ENCODE data around the gene GCAT.

GCAT gene

DNA sequence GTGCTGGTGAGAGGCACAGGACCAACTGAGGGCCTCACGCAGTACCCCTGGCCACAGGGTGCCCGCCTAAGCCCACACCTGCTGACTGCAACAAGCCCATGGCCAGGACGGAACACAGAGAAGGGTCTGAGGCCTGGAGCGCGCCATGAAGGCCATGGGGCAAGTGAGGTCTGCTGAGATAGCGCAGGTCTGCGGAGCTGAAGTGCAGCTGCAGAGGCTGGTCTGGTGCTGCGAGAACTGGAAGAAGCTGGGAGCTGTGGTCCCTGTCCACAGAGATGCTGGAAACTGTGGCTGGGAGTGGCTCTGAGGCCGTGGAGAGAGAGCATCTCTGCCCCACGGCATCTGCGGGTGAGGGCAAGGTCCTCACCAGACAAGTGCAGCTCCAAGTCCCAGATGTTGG, 23.7 kb downstream of the GCAT start:
- in situ Hi-C loops (cut with MboI; ENCODE audit: low sequenced_read_pairs): no loop called here

DNA sequence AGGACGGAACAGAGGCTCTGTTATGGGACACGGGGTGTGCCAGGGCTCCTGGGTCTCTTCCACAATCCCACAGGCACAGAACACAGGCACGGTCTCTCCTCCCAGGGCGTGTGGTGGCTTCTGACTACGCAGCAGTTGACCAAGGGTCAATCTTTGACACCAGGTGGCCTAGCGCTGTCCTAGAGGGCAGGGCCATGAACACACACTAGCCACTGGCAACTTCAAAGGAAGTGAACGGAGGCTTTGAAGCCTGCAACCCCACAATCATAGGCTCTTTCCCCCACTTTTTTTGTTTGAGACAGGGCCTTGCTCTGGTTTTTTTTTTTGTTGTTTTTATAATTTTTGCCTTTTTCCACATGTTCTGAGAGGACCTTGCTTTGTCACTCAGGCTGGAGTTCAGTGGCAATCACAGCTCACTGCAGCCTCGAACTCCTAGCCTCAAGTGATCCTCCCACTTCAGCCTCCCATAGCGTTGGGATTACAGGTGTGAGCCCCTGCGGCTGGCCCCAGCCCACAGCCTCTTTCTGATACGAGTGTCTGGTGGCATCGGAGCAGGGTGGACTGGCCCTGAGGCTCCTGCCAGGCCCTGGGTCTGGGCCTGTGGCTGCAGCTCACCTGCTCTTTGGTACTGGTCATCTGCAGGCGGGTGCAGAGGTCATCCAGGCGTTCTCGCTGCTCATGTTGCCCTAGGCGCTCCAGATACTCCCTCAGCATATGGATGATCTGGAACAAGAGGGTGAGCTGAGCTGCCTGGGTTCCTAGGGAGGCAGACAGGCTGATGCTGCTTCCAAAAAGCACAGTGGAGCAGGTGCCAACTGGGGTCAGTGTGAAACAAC, 24.5 kb downstream of the GCAT start:
- in situ Hi-C loops (cut with MboI; ENCODE audit: low sequenced_read_pairs): no loop called here

DNA sequence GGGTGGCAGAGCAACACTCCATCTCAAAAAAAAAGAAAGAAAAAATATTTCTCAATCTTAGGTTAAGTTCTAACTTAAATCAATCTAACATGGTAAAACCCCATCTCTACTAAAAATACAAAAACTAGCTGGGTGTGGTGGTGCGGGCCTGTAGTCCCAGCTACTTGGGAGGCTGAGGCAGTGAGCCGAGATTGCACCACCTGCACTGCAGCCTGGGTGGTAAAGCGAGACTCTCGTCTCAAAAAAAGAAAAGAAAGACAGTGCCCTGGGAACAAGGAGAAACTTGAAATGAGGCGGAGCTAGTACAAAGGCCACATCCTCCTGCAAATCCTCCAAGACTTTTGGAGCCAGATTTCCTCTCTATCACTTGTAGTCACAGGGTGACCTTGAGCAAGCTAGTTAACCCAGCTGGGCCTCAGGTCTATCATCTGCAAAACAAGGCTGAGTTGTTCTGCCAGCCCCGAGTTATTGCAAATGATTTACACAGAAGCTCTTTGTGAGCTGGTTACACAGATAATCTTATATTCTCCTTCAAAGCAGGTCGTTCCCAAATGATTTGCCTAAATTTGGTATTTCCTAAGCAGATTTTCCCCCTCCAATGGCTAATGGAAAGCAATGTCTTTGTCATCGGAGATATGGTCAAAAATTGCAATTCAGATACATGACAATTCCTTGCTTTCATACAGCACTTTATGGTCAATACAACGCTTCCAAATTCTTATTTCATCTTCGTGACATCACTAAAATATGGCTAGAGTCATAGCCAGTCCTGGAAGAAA, 34.5 kb downstream of the GCAT start:
- in situ Hi-C loops (cut with MboI; ENCODE audit: low sequenced_read_pairs): no loop called here

DNA sequence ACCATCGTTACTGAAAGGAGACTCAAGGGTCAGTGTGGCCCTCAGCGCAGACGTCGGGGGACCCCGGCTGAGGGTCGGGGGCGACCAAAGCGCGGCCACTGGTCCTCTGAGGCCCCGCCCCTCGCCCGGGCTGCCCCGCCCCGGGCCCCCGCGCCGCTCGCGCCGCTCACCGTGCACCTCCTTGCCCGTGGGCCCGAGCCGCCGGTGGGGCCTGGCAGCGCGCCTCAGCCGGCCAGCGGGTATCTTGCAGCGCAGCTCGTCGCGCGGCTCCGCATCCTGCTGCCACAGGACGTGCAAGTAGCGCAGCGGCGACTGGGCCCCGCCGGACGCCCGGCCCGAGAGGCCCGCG, 36.0 kb downstream of the GCAT start:
- in situ Hi-C loops (cut with MboI; ENCODE audit: low sequenced_read_pairs): no loop called here

DNA sequence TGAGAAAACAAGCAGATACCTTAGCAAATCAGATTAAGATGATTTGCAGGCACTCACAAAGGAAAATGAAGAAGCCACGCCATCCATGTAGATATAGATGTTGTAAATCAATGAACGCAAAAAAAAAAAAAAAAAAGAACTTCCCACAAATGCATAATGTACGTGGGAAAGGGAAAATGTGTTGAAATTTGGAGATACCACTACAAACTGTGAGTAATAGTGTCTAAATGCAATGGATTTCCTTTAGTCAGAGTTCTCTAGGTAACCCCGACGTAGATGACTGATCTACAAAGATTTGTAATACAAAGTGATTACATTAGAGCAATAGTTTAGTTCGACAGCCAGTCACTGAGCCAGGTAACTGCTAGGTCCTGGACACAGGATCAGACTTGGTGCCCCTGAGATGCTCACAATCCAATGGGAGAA, 37.2 kb downstream of the GCAT start:
- in situ Hi-C loops (cut with MboI; ENCODE audit: low sequenced_read_pairs): no loop called here

DNA sequence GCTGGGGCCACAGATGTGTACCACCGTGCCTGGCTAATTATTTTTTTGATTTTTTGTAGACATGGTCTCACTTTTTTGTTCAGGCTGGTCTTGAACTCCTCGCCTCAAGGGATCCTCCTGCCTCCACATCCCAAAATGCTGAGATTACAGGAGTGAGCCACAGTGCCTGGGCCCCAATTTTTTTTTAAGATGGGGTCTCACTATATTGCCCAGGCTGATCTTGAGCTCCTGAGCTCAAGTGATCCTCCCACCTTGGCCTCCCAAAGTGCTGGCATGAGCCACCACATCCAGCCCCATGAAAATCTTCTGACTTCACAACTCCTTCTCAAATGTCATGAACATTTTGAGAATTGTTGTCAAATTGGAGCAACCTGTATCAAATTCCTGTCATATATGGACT, 38.7 kb downstream of the GCAT start:
- in situ Hi-C loops (cut with MboI; ENCODE audit: low sequenced_read_pairs): no loop called here

DNA sequence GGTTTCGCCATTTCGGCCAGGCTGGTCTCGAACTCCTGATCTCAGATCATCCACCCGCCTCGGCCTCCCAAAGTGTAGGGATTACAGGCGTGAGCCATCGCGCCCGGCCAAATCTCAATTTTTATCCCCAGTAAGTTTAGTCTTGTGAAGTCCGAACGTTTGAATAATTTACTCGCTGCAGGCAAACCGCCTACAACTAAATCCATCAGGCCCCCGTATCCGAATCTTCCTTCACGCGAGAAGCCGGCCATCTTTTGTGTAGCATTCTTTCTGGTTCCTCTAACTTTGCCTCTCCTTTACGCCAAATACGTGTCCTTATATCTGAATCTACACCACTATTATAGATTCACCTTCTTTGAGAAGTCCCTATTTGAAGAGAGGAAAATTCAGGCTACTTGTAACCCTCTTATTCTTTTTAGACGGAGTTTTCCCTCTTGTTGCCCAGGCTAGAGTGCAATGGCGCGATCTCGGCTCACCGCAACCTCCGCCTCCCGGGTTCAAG, 40.9 kb downstream of the GCAT start:
- in situ Hi-C loops (cut with MboI; ENCODE audit: low sequenced_read_pairs): no loop called here

DNA sequence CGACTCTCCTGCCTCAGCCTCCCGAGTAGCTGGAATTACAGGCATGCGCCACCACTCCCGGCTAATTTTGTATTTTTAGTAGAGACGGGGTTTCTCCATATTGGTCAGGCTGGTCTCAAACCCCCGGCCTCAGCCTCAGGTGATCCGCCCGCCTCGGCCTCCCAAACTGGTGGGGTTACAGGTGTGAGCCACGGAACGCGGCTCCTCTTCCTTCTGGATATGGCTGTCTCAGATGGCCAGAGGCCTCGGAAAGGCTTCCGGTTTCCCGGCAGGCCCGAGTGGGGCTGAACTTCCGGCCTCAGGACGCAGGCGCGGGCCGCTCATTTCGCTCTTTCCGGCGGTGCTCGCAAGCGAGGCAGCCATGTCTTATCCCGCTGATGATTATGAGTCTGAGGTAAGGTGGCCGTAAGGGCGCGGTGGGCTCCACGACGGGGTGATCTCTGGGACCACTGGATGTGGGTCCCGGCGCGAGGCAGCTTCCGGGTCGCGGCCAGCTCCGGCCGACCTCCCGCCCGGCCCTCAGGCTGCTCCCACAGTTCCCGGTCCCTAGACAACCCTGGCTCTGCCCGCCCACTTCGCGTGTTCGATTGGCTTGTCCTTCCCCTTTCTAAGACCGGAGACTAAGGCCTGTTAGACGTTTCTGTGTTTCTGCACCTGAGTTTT, 41.5 kb downstream of the GCAT start, which contains the start of gene EIF3L:
TSS of gene EIF3L (plus strand) at position 331 of the 663 bp plus-strand sequence. CDS start at position 362, 31 bp downstream.
- in situ Hi-C loops (cut with MboI; ENCODE audit: low sequenced_read_pairs): no loop called here

DNA sequence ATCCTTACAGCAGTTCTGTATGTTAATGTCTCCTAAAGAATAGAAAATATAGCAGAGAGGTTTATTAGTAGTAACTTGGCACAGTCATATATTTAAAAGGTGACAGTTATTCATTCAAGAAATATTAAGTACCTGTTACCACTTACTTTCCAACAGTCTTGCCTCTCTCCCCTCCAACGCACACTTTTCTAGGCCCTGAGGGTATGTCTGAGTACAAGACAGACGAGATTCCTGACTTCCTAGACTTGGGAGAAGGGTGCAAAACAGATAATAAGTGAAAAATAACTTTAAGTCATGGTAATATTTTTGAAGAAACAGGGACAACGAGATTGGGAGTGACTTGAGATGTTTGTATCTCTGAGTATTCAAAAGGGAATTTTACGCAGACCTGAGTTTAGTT, 43.1 kb downstream of the GCAT start:
- in situ Hi-C loops (cut with MboI; ENCODE audit: low sequenced_read_pairs): no loop called here

DNA sequence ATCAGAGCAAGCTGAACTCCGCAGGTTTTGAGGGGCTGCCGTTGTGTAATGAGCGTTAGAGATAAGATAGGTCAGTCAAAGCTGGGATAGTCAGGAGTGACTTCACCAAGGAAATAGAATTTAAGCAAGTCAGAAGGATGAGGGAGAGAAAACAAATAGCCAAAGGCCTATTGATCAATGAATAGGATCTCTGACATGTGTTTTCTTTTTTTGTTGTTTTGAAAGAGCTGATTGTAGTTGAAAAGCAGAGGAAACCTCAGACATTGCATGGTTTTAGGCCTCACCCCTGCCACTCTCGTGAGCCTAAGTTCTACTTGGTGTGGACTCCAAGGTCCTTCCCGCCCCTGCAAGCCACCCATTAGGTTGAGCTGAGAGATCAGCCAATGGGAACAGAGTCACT, 44.7 kb downstream of the GCAT start:
- in situ Hi-C loops (cut with MboI; ENCODE audit: low sequenced_read_pairs): no loop called here

DNA sequence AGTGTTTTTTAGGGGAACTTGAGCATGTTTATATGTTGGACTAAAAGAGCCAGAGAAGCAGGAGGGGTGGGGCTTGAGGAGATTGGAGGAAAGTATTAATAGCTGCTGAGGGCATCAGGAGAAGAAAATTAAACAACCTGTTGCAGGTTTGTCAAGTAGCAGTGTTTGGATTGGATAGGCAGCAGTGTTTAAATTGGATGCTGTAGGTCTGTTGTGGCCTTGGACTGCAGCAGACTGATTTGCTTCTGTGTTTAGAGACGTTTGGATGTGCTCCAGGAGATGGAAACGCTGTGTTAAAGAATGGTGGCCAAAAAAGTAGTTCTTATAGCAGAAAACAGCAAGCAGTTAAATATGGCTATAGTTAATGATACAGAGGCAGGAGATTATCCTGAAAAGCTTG, 47.2 kb downstream of the GCAT start:
- in situ Hi-C loops (cut with MboI; ENCODE audit: low sequenced_read_pairs): no loop called here

DNA sequence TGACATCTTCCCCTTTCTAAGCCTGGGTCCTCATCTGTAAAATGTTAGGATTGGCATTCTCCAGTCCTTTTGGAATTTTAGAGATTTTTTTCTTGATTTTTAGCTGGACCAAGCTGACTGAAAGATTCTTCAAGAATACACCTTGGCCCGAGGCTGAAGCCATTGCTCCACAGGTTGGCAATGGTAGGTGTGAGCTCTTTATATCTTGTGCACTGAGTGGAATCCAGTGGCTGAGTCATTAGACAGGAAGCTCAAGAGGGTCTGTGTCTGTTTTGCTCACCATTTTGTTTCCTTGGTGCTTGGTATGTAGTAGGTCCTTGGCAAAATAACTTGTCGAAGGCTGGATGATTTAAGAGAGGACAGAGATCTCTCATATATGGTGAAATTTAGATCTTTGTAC, 47.7 kb downstream of the GCAT start:
- in situ Hi-C loops (cut with MboI; ENCODE audit: low sequenced_read_pairs): no loop called here

DNA sequence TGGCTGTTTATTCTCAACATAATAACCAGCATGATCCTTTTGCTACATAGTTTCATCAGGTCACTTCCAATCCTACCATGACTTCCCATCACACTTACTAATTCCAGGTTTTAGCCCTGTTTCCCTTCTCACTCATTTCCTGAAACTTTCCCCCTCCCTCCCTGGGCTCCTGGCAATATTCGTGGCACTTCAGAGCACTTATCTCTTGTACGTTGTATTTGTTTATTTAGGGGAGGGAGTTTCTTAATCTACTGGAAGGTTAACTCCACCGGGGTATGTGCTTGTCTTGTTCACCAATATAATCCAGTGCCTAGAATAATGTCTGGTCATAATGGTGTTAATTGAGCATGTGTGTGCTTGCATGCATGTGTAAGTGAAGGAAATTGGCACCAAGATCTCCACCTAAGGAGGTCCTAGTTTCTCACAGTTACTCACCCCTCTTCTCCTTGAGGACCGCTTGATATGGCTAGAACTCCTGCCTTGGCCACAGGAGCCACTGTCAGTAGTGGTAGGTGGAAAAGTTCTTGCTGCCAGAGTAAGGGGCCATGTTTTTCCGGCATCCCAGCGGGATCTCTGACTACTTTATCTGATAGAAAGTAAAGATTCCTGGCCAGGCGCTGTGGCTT, 53.2 kb downstream of the GCAT start:
- in situ Hi-C loops (cut with MboI; ENCODE audit: low sequenced_read_pairs): no loop called here

DNA sequence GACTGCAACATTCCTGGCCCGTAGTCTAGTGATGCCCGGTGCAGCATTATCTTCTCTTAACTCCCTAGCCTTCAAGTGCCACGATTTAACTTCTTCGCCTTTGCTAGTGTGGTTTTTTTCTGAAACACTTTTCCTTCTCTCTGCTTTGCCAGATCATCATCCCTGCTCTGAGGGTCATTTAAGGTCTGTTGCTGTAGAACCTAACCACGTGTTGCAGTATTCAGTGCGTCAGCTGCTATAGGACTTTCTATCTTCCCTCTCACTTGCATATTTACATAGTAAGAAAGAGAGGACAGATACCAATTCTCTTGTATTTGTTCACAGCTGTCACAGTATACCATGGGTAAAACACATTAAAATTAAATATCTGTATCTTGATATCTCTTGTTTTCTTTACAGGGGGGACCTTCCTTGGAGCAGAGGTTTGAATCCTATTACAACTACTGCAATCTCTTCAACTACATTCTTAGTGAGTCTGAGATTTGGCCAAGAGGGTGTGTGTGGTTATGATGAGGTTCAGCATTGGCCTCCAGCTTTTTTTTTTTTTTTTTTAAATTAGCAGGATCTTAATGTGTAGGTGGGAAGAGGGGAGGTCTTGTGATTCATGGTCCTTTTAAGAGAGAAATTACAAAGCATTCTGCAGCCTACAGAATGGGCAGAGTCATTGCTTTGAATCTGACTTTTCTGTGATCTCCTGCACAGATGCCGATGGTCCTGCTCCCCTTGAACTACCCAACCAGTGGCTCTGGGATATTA, 55.0 kb downstream of the GCAT start:
- in situ Hi-C loops (cut with MboI; ENCODE audit: low sequenced_read_pairs): no loop called here

DNA sequence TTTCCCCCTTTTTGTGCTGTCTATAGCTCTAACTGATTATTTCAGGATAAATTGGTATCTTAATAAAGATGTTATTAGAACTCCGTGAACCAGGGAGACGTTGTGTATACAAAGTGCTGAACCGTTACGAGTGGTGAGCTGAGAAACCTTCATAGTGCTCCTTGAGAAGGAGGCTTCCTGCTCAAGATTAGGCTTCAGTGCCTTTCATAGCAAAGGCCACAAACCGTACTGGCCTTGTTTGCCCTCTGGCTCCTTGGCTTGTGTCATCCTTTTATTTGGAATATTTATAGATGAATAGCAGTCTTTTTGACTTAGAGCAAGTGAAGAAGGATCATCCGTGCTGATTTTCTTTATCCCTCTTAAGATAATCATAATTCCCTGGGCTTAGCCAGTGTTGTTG, 57.8 kb downstream of the GCAT start:
- in situ Hi-C loops (cut with MboI; ENCODE audit: low sequenced_read_pairs): no loop called here
